ENCODE data around the gene ZNF580.

DNA sequence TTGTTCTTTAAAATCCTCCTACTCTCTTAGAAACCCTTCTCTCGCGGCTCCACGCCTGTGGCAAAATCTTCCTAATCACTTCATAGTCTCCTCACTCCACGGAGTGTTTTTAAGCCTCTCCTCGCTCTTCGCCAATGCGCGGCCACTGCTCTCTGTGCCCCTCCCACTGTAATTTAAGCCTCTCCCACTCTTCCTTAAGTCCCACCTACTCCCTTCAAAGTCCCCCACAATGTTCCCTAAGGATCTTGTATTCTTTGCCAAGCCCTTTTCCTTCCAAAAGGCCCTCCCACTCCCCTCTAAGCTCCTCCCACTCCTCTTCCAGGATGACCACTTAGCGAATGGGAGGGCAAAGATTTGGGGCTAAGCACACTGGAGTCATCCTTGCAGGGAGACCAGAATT lies 42.8 kb upstream of the ZNF580 start:
- no peak for TF ChIP-seq CTCF (IDR thresholded peaks at IDR 0.05; ENCODE audit: insufficient read depth, low read depth, low read length)
- TF ChIP-seq EZH2 (IDR thresholded peaks at IDR 0.05; ENCODE audit: insufficient read depth, low read length): no peak
